Measurements from ENCODE around the gene CLASRP.

- TF ChIP-seq CTCF (IDR thresholded peaks at IDR 0.05) (no peak), MAX (IDR thresholded peaks at IDR 0.05) (no peak), REST (IDR thresholded peaks at IDR 0.05) (no peak), POLR2A (IDR thresholded peaks at IDR 0.05; ENCODE audit: low read length) (no peak), CBX2 (IDR thresholded peaks at IDR 0.05; ENCODE audit: borderline replicate concordance, low read depth) (no peak), KDM1A (IDR thresholded peaks at IDR 0.05; ENCODE audit: low read depth) (no peak), HOXA7 (CRISPR knock-in tag; IDR thresholded peaks at IDR 0.05) (no peak), HEYL (CRISPR knock-in tag; IDR thresholded peaks at IDR 0.05) (no peak), KDM5A (IDR thresholded peaks at IDR 0.05) (no peak), MAZ (IDR thresholded peaks at IDR 0.05; ENCODE audit: borderline replicate concordance, low read depth, low read length) (no peak), NR3C1 (IDR thresholded peaks at IDR 0.05) (no peak), RCOR1 (IDR thresholded peaks at IDR 0.05; ENCODE audit: low read depth, low read length) (no peak)
Observed at GRCh38 chr19:44993526-44993925, 45.3 kb upstream of the CLASRP start.

Data from A549 (cell line).